ENCODE results near the gene TPPP. TPM values are rescaled to one million over a fixed set of nuclear protein-coding genes. Genes with fewer than 3 reads are reported as not detected.
A peak's percentile ranks its signal among the peaks of the same experiment; 100 is the strongest.

The TPPP gene
- total and polyA plus RNA-seq, 2 experiments from 2014 or later = 0.48 to 1.4 TPM

- TF ChIP-seq POLR2AphosphoS5 (IDR thresholded peaks at IDR 0.05; ENCODE audit: low read depth) (0 out of 2 replicates have a peak, but pooled peaks have one; percentile 9), CREB1 (CRISPR knock-in tag; IDR thresholded peaks at IDR 0.05; ENCODE audit: low read depth) (no peak)
Observed at GRCh38 chr5:672329-673160, 20.6 kb downstream of the TPPP start.

DNA sequence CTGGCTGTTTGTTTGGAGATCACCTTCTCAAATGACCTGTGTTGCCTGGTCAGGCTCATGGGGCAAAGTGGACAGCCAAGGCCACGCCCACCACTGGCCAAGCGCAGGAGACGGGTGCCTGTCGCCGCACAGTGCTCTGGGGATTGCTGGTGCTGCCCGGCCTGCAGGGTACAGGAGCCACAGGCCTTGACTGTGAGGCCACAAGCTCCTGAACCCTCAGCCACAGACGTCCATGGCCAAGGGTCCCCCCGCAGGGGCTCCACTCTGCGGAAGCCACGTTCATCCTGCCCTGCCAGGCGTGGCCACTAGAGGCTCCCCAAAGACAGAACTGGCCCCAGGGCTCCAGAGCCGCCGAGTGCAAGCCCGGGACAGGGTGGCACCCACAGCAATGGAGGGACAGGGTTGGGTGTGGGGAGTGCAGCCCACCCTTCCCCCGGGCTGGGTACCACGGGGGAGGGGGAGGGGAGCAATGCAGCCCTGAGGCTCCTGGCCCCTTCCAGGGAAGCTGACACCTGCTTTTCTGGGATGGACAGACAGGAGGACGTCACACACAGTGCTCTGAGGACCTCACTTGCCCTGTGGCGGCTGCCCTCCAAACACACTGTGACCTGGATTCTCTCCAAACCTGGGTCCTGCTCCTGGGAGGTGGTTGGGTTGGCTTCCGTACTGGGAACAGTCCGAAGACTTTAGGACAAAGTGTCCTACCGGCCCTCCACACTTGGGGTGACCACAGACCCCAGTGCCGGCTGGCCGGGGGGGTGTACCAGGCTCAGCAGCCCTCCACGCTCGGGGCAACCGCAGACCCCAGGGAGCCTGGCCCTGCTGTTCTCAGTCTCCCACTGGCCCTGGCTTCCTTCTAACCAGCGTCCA is 21.5 kb downstream of the TPPP start:
- H4K20me1 ChIP-seq (replicated peaks; ENCODE audit: insufficient read depth) = peaks cover 5% of the 10 kb centered on the region
- no peaks in the 10 kb centered on the region for H3F3A ChIP-seq (replicated peaks; ENCODE audit: low read depth)
- TF ChIP-seq, protein P1, sequence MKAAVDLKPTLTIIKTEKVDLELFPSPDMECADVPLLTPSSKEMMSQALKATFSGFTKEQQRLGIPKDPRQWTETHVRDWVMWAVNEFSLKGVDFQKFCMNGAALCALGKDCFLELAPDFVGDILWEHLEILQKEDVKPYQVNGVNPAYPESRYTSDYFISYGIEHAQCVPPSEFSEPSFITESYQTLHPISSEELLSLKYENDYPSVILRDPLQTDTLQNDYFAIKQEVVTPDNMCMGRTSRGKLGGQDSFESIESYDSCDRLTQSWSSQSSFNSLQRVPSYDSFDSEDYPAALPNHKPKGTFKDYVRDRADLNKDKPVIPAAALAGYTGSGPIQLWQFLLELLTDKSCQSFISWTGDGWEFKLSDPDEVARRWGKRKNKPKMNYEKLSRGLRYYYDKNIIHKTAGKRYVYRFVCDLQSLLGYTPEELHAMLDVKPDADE (IDR thresholded peaks at IDR 0.05) = no peak
- TF ChIP-seq, protein P2, sequence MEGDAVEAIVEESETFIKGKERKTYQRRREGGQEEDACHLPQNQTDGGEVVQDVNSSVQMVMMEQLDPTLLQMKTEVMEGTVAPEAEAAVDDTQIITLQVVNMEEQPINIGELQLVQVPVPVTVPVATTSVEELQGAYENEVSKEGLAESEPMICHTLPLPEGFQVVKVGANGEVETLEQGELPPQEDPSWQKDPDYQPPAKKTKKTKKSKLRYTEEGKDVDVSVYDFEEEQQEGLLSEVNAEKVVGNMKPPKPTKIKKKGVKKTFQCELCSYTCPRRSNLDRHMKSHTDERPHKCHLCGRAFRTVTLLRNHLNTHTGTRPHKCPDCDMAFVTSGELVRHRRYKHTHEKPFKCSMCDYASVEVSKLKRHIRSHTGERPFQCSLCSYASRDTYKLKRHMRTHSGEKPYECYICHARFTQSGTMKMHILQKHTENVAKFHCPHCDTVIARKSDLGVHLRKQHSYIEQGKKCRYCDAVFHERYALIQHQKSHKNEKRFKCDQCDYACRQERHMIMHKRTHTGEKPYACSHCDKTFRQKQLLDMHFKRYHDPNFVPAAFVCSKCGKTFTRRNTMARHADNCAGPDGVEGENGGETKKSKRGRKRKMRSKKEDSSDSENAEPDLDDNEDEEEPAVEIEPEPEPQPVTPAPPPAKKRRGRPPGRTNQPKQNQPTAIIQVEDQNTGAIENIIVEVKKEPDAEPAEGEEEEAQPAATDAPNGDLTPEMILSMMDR (conservative IDR thresholded peaks at IDR 0.05; ENCODE audit: low read depth in 2 of 2) = peak; percentile 79 to 90
- H3K27ac ChIP-seq (ENCODE audit: low read depth) = no peak overlapping the region
- no peak overlapping the region for H2AFZ ChIP-seq
- peak; percentile 87 for DNase-seq (ENCODE audit: low spot score)
- H3K4me3 Mint-ChIP-seq = no peak overlapping the region
- peaks cover 17% of the 10 kb centered on the region for H3K27me3 Mint-ChIP-seq (ENCODE audit: insufficient read depth, low read depth, poor library complexity)
- no peaks in the 10 kb centered on the region for H3K36me3 ChIP-seq (ENCODE audit: insufficient read depth)
- no peak overlapping the region for H3K4me3 ChIP-seq
- H3K4me2 ChIP-seq = no peak overlapping the region
- peaks cover 8% of the 10 kb centered on the region for H3K36me3 Mint-ChIP-seq (ENCODE audit: low read depth)
- no peak overlapping the region for H3K27ac Mint-ChIP-seq
- H3K9me2 ChIP-seq (ENCODE audit: insufficient read depth) = no peaks in the 10 kb centered on the region
- peaks cover 2% of the 10 kb centered on the region; the same call in 1 of the 3 replicates for H3K9me3 Mint-ChIP-seq
- H3K27me3 ChIP-seq (ENCODE audit: insufficient read depth) = 0 out of 2 replicates have a peak, but pooled peaks cover 4% of the 10 kb centered on the region
- peak; percentile 68 for ATAC-seq
- no peaks in the 10 kb centered on the region for H3K79me2 ChIP-seq (replicated peaks; ENCODE audit: insufficient read depth)
- H3K4me1 Mint-ChIP-seq = peaks cover 6% of the 10 kb centered on the region
- H3K4me1 ChIP-seq (ENCODE audit: insufficient read depth) = no peaks in the 10 kb centered on the region

More at GRCh38 chr5:672329-673160, 20.6 kb downstream of the TPPP start:
- DNase-seq (ENCODE audit: low spot score) (peak; percentile 93), ATAC-seq (no peak)
- H3K27me3 ChIP-seq (ENCODE audit: insufficient read depth) = 0 out of 2 replicates have a peak, but pooled peaks cover 4% of the 10 kb centered on the region
- H4K20me1 ChIP-seq (replicated peaks; ENCODE audit: insufficient read depth) = peaks cover 5% of the 10 kb centered on the region; the same call in 1 of the 2 replicates
- Mint-ChIP-seq H3K27me3 (ENCODE audit: insufficient read depth, low read depth, poor library complexity) (peaks cover 21% of the 10 kb centered on the region), H3K4me1 (peaks cover 6% of the 10 kb centered on the region), H3K27ac (no peak overlapping the region), H3K4me3 (peak overlapping the region; percentile 24; the same call in 1 of the 3 replicates), H3K9me3 (peaks cover 2% of the 10 kb centered on the region; the same call in 1 of the 3 replicates), H3K36me3 (ENCODE audit: low read depth) (peaks cover 2% of the 10 kb centered on the region)
- H3K4me3 ChIP-seq = no peak overlapping the region
- H3K4me2 ChIP-seq = no peak overlapping the region
- H3K79me2 ChIP-seq (replicated peaks; ENCODE audit: insufficient read depth) = no peaks in the 10 kb centered on the region
- H2AFZ ChIP-seq = no peak overlapping the region
- no peak overlapping the region for H3K27ac ChIP-seq (ENCODE audit: low read depth)
- no peaks in the 10 kb centered on the region for H3K36me3 ChIP-seq (ENCODE audit: insufficient read depth)
- no peaks in the 10 kb centered on the region for H3K9me2 ChIP-seq (ENCODE audit: insufficient read depth)
- no peaks in the 10 kb centered on the region for H3F3A ChIP-seq (replicated peaks; ENCODE audit: low read depth)
- H3K4me1 ChIP-seq (ENCODE audit: insufficient read depth) = no peaks in the 10 kb centered on the region

All from GM23338 (cell line).